GM19240 (cell line): ENCODE measurements around the gene PPTC7.
"Not testable (repeated sequence)": the region's sequence is repeated elsewhere in the genome, so short reads cannot be mapped to it uniquely, and the experiment has no call there.

Experiments used
- DNase-seq: peaks from one replicate; pipeline ENCODE4 v3.0.0; 2011; ENCODE audit warnings: low spot score; ENCODE audit not compliant: insufficient read length

PPTC7 gene

DNA sequence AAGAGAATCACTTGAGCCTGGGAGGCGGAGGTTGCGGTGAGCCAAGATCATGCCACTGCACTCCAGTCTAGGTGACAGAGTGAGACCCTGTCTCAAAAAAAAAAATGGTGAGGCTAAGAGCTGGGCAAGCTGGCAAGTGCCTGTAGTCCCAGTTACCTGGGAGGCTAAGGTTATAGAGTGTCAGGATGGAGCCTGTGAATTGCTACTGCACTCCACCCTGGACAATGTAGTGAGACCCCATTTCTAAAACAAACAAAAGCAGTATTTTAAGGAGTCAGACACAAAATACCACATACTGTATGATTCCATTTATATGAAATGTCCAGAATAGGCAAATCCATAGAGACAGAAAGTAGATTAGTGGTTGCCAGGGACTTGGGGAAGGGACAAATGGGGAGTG lies 4.0 kb upstream of the PPTC7 start:
- DNase-seq, result not testable (repeated sequence)

DNA sequence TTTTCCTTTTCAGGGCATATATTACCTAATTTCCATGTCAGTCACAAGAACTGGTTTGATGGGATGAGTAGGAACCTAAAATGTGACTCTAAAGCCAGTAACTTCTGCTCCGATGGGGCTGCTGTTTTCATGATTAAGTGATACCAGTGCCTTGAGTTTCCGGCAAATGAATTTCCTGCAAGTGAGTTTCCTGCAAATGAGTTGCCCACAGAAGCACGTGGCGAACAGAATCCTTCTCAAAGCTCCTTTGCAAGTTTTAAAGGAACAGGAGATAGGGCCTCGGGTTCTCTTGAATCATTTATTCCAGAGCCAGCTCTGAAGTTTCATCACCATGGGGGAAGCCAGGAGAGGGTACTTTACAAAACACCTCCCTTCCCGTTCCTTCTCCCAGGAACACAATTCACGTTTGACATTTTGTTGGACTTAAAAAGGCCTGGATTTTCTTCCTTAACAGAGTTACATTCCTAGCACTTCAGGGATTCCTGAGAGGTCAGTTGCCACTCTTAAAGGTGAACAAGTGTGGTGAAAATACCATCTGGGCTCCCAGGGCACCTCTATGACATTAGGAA lies 2.2 kb upstream of the PPTC7 start:
- no peak for DNase-seq

DNA sequence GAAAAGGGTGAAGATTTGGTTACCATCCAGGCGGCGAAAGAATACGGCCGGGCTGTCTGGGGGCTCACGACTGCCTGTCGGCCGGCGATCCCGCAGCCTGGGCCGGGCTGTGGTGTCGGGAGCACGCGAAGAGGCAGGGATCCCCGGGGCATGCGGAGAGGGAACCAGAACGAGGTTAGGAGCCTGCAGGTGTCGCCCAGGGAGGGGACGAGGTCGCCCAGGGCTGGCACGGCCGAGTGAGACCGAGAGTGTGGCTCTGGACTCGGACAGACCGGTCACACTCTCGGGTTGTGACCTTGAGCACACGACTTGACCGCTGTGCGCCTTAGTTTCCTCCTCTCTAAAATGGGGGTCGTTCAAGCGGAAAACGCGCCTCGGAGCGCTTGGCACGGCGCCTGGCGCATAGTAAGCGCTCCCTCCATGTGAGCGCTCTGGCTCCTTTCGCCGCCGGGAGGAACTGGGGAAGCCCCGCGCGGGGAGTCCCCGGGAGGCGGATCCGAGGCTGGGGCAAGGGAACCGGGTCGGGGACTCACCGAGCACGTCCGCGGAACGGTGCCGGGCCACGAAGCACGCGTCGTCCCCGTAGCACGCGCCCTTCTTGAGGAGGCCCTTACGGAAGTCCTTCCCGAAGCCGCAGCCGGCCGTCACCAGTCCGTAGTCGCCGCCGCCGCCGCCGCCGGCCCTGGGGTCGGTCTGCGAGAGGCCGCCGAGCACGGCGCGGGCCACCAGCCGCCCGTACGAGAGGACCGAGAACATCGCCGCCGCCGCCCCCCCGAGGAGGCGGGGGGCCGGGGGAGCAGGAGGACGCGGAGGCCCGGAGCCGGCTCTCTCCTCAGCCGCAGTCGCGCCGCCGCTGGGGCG lies 612 bp downstream of the PPTC7 start:
- DNase-seq, result no peak

DNA sequence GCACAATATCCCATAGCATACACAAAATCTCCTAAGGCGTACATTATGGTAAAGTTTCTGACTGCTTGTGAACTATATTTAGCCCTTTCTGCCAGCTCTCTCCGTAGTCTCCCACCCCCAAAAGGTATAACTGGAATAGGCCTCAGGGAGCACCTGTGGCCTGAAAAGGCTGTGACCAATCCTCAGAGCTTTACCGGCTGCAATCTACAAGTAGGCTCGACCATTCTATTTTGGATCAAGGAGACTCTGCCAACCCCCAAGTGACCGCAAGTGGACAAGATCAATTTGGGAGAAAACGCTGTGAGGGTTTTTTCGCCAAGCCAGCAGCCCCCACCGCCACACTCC lies 1.2 kb downstream of the PPTC7 start:
- no peak for DNase-seq

DNA sequence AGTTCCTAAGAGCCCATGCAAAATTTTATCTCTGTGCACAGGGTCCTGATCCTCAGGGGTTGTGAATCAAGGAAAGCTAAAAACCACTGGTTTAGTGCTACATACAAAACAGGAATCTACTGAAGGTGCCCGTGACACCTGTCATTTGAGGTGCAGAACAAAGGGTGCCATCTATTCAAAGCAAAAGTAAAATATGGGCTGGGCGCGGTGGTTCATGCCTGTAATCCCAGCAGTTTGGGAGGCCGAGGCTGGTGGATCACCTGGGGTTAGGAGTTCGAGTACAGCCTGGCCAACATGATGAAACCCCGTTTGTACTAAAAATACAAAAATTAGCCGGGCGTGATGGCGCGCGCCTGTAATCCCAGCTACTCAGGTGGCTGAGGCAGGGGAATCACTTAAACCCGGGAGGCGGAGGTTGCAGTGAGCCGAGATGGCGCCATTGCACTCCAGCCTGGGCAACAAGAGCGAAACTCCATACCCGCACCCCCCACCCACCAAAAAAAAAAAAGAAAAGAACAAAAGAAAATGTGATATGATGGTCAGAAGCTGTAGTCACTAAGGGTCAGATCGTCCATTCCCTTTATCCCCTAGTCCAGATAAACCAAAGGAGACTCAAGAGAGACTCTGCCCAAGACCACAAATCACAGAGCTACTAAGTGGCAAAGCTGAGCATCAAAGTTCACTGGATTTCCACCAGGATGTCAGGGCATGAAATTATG lies 3.4 kb downstream of the PPTC7 start:
- DNase-seq, result no peak

DNA sequence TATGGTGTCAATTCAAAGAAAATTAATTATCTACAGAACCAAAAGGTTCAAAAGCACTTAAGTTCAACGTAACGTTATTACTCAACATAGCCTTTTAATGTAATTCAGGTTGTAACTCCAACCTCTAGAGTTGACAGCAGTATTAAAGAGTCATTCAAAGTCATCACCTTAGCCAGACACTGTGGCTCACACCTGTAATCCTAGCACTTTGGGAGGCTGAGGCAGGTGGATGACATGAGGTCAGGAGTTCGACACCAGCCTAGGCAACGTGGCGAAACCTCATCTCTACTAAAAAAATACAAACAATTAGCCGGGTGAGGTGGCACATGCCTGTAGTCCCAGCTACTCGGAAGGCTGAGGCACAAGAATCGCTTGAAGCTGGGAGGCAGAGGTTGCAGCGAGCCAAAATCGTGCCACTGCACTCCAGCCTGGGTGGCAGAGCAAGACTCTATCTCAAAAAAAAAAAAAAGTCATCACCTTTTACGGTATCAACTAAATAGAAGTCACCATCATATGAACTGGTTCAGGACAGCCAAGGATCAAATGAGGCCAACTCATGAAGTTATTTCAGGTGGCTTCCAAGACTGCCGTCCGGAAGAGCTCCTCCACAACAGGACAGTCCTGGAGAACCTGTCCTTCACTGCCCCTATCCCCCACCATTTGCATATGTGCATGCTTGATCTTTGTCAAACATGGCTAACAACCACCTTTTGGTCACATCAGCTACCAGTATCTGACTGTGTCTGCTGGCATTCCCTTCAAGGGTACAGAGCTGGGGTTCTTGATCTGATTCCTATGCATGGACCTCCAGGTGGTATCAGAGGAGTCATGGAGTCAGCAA lies 4.2 kb downstream of the PPTC7 start:
- DNase-seq, result no peak

DNA sequence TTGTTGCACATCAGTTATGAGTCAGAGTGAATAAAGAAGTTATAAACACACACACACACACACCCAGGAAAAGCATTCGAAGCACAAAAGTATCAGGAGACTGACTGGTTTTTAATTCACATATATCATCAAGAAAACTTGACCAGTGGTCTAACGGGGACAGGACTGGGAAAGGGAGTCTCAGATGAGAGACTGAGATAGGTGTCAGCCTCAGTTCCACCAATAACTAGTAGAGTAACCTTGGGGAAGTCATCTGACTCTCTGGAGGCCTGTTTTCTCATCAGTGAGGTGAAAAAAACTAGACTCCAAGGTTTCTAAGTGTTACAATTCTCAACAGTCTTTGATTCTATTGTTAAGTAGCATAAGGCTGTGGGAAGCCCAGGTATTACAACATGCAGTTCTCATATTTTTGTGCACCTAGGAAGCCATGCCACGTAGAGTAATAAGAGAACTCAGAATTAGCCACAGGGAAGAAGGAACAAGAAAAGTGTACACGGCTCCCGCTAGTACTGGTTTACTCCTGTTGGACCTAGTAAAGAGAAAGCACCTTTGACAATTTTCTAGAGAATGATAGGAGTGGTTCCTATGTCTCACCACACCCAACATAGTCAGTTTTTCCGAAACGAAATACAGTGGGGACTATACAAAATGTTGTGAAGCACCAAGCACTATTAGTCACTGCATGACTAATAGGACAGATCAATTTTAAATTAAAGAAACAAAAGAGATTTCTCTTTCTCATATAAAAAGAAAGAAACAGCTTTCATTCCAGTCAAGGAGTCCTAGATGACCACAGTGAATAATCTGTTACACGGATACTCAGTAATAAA lies 5.0 kb downstream of the PPTC7 start:
- no peak for DNase-seq

DNA sequence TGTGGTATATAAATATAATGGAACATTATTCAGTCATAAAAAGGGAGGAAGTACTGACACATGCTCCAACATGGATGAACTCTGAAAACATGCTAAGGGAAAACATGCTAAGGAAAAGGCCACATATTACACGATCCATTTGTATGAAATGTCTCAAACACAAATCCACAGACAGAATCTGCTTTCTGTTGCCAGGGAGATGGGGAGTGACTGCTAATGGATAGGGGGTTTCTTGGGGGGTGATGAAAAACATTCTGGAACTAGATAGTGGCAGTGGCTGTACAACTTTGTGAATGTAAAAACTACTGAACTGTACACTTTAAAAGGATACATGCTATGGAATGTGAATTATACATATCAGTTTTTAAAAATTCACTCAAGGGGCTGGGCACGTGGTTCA lies 6.6 kb downstream of the PPTC7 start:
- DNase-seq, result no peak

DNA sequence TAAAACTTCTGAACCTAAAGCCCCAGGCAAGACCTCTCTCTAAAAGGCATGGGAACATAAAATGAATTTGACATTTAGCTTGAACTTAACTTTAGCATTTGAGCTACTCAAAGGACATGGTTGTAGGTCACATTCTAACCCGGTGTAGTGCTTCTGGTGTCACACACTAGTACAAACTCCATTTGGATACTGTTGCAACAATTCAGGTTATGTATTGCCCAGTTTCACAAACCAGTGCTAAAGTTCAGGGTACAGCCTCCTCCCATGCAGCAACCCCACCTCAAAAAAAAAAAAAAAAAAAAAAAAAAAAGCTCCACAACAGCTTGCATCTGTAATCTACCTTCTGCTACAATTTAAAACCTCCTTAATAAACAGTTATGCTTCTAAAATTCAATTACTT lies 7.8 kb downstream of the PPTC7 start:
- no peak for DNase-seq

DNA sequence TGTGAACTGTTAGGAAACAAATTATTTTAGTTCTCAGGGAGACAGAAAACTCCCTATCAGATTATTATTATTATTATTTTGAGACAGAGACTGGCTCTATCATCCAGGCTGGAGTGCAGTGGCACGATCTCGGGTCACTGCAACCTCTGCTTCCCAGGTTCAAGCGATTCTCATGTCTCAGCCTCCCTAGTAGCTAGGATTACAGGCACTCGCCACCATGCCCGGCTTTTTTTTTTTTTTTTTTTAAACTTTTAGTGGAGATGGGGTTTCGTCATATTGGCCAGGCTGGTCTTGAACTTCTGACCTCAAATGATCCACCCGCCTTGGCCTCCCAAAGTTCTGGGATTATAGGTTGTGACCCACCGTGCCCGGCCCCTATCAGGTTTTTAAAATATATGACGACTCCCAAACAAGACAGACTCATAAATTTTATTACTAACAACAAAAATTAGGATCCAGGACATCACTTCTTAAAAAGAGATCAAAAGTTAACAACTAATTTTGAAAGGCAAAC lies 8.3 kb downstream of the PPTC7 start:
- DNase-seq, result not testable (repeated sequence)

DNA sequence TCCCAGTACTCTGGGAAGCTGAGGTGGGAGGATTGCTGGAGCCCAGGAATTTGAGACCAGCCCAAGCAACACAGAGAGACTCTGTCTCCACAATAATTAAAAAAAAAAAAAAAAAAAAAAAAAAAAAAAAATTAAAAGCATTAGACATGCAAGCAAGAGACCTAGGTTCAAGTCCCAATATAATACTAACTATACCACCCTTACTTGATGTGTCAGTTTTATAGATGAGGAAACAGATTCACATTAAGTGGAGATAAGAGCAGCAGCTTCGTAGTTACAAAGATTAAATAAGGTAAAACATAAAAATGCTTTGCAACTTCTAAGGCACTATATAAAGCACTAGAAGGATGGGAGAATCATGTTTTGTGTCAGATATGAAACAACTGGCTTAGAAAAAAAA lies 9.1 kb downstream of the PPTC7 start:
- DNase-seq, result no peak

DNA sequence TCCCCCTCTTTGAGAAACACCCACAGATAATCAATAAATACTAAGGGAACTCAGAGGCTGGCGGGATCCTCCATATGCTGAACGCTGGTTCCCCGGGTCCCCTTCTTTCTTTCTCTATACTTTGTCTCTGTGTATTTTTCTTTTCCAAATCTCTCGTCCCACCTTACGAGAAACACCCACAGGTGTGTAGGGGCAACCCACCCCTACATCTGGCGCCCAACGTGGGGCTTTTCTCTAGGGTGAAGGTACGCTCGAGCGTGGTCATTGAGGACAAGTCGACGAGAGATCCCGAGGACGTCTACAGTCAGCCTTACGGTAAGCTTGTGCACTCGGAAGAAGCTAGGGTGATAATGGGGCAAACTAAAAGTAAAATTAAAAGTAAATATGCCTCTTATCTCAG lies 12.3 kb downstream of the PPTC7 start:
- not testable (repeated sequence) for DNase-seq

DNA sequence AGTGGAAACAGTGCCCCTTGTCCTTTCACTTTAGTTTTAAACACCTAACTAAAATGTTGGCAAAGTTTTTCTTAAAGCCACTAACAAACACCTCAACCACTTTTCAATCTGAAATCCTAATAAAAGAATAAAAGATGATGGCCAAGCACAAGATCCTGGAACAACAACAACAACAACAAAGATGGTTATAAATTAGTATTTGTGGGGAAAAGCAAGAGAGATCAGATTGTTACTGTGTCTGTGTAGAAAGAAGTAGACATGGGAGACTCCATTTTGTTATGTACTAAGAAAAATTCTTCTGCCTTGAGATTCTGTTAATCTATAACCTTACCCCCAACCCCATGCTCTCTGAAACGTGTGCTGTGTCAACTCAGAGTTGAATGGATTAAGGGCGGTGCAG lies 13.3 kb downstream of the PPTC7 start:
- DNase-seq, result not testable (repeated sequence)

DNA sequence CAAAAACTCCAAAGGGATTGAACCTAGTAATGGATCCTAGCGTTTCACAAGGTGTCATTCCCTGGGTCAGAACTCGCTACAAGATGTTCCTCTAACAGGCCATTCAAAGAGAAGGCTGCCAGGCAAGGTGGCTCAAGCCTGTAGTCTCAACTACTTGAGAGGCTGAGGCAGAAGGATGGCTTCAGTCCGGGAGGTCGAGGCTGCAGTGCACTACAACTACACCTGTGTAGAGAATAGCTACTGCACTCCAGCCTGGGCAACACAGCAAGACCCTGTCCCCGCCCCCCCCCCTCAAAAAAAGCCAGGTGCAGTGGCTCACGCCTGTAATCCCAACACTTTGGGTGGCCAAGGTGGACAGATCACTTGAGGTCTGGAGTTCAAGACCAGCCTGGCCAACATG lies 14.4 kb downstream of the PPTC7 start:
- DNase-seq, result no peak

DNA sequence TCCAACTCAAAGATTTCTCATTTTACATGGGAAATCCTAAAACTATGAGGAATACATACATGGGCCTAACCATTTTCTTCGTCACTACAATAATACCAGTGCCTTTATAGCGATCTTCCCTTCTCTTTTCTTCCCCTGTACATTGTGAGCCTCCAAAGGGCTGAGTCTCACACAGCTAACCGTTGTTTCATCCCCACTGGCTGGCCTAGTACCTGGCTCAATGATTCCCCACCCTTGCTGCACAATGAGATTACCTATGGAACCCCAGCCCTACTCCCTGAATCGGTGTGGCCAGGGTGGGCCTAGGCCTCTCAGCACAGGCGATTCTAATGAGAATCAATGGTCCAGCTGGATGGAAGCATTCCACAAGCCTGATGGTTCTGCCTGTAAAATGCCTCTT lies 16.1 kb downstream of the PPTC7 start:
- DNase-seq, result no peak

DNA sequence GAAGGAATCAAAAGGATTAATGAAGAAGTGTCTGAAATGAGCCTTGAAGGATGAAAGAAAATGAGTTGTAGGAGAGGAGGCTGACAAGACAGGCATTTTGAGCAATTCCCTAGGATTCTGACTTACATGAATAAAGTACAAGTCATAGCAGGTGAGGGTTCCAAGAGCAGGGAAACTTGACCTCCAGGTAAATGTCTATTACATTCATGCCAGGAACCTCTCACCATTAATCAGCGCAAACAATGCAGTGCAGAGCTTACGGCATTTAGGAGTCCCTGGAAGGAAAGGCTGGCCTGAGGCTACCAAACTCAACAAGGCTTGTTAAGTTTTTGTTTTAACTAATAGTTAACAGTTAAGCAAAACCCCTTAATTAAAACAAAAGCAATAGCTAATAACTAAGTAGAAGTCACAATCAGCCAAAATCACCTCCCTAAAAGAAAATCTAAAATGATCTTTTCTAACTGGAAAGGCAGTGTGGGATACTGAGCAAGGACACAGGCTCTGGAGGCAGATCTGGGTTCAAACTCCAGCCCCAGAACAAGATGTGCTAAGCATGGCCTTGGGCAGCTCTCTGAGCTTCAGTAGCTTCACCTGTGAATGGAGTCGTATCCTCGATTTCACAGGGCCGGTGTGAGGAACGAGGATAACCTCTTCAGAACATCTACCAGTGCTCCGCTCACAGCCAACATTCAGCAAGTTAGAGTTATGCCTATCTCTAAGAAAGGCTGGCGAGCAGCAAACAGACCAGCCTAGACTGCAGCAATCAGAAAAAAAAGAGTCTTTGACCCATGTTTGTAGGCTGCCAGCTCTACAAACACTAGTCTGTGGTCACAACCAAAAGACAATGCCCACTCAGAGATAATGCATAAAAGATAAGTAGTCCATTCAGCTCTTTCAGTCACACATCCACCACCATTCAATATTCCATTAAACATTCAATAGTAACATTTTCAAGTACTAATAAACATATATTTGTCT lies 16.9 kb downstream of the PPTC7 start:
- DNase-seq, result no peak

DNA sequence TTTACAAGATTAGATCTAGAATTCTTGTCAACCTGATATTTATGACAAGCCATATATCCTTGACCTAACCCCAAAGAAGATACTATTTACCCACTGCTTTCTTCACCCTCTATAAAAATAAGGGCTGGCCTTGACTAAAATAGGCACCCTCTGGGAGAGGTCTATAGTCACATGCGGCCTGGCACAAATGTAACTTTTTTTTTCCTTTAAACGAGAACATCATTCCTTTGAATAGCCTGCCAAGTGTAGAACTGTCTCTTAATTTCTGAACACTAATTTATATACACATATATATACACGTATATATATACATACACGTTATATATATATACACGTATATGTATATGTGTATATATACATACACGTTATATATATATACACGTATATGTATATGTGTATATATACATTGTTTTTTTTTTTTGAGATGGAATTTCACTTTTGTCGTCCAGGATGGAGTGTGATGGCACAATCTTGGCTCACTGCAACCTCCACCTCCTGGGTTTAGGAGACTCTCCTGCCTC lies 18.6 kb downstream of the PPTC7 start:
- no peak for DNase-seq

DNA sequence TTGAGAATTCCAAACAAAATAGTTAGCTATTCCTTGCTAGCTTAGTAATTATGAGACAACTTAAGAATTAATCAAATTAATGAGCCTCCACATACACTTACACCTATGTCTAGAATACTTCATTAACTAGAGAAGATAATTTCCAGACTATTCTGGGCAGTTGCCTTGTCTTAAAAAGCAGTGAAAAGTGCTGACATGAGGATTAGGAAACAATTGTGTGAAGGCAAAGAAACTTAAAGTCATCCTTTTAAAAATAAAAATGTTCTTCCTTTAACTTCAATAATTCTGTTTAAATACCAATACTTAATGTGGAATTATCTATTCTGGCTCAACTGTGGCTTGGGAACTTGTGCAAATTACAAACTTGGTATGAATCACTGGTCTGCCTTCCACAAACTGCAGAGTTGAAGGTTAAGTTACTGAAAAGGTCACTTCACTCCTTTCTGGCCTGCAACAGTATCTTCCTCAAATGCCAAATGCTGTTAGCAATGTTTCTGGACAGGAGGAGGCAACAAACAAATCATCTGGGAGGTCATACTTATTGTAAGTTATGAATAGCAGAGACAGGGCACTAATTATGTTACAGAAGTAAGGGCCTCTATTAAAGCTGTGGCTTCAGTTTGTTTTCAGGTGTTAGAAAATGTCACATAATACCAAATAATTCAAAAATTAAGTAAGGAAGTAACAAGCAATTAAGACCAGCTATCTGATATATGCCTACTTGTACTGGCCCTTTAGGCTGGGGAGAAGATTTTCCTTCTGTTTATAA lies 19.2 kb downstream of the PPTC7 start:
- DNase-seq, result no peak
